ENCODE measurements around the gene CARF. TPM values are rescaled to one million over a fixed set of nuclear protein-coding genes. Genes with fewer than 3 reads are reported as not detected.
A peak's percentile ranks its signal among the peaks of the same experiment; 100 is the strongest.
"Not testable (repeated sequence)": the region's sequence is repeated elsewhere in the genome, so short reads cannot be mapped to it uniquely, and the experiment has no call there.

CARF gene, protein sequence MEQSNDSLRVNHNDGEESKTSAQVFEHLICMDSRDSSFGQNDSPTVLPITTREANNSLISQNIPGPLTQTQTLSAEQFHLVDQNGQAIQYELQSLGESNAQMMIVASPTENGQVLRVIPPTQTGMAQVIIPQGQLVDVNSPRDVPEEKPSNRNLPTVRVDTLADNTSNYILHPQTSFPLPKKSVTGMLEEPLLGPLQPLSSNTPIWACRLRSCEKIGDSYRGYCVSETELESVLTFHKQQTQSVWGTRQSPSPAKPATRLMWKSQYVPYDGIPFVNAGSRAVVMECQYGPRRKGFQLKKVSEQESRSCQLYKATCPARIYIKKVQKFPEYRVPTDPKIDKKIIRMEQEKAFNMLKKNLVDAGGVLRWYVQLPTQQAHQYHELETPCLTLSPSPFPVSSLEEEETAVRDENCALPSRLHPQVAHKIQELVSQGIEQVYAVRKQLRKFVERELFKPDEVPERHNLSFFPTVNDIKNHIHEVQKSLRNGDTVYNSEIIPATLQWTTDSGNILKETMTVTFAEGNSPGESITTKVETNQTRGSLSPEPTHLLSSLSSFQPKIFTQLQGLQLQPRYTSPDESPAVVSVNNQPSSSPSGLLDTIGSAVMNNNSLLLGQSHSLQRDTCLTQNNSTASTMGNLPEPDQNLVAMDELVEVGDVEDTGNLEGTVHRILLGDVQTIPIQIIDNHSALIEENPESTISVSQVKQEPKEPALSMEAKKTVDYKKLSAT
- total RNA-seq, result 5.2 TPM
- long read RNA-seq, partial matches to known transcripts, result 0 of 3 reads
- long read RNA-seq, other reads (novel, unspliced or antisense), result 3 of 3 reads

DNA sequence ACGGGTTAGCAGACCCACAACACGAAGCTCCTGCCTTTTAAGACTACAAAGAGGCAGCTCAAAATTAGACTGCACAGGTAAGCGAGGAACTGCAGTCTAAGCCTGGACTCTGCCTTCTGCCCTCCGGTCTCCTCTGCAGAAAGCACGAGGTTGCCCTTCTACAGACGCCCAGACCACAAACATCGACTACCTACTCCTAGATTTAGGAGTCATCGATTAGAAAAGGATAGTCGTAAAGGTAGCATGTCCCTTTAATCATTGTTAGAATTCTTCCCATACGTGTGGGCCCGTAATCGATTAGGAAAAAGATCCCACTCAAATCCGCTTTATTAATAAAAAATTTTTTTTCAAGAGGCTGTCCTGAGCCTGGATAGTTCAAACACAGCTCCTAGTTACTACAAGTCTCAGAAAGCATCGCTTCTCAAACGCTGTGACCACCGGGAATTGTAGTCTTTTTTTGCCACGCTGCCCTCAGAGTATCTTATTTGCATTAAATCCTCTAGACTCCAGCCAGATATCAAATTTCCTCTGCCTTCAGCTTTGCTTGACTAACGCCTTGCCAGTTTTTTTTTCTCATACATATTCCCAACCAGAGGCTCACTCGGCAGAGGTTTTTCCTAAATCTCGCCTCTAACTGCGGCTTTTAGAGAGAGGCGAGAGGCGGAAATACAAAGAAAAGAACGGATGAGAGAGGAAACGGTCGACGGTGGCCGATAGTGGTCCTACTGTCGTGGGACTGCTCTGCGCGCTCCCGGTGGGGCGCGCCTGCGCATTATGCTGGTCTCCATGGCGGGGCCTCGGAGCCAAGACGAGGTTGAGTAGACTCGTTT lies at the start of gene CARF, which contains the start of gene WDR12:
Gene CARF (plus strand): TSS at position 764 of the 830 bp plus-strand sequence. CDS start 29,628 bp downstream, outside the sequence.
Gene WDR12 (minus strand): TSS at position 162 of the 830 bp plus-strand sequence. CDS start 197 bp downstream, outside the sequence.
- ATAC-seq (peak; percentile 99), DNase-seq (ENCODE audit: missing footprints) (peak; percentile 97)
- intact Hi-C loops (cut with DNase I), result loop anchor here (2.0 to 5.0 kb wide), 2 partner anchors 39 to 101 kb away; partner anchors contain the start of gene NBEAL1

- intact Hi-C loops (cut with DNase I), result loop anchor here (5.0 kb wide), 1 partner anchor 283 kb away; no protein-coding TSS in a partner anchor
- ATAC-seq, result peak; percentile 87
- DNase-seq (ENCODE audit: missing footprints), result peak; percentile 66
Measured at GRCh38 chr2:202870431-202871299, 41.4 kb upstream of the CARF start.

DNA sequence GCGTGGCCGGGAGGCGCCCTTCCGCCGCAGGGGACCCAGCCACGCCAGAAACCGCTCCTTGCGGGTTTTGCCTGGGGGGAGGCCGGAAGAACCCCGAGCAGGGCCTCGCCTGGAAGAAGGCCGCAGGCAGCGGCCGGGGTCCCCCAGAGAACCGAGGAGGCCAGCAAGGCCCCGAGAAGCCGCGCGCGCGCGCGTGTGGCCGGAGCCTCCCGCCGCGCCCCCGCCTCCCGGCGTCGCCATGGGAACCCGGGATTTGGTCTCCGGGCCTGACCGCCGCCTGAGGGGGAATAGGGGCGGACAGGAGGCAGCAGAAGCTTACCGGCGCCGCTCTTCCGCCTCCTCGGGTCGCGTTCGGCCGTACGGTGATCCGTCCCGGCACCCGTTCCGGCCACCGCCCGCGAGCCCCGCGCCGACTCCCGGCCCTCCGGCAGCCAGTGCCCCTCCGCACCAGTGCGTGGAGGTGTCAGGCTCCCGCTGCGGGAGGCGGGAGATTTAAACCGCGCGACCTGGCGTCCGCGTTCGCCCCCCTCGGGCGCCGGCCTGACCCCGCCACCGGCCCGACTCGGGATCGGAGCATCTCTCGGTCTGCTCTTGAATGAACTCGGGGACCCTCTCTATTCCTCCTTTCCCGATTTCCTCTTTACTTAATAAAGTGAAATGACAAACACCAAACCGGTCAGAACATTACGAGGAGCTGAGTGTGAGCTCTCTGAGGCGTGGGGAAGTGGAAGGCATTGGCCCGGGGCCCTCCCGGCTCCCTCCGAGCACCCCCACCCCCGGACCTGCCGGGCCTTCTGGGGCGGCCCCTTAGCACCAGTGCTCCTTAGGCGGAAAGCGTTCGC lies 40.6 kb upstream of the CARF start, which contains the start of gene ICA1L:
Gene ICA1L (minus strand): TSS at position 467 of the 842 bp plus-strand sequence. CDS start 42,757 bp downstream, outside the sequence.
- intact Hi-C loops (cut with DNase I), result loop anchor here (2.0 to 5.0 kb wide), 2 partner anchors 39 to 284 kb away; partner anchors contain the start of gene WDR12

GRCh38 chr2:202877699-202878098 lies 34.4 kb upstream of the CARF start:
- ATAC-seq (no peak), DNase-seq (ENCODE audit: missing footprints) (no peak)
- intact Hi-C loops (cut with DNase I), result no loop called here

More for the DNA sequence above, 40.6 kb upstream of the CARF start, which contains the start of gene ICA1L:
- DNase-seq (ENCODE audit: missing footprints) (peak; percentile 86), ATAC-seq (peak; percentile 87)

- DNase-seq (ENCODE audit: missing footprints), result no peak
- intact Hi-C loops (cut with DNase I), result no loop called here
- no peak for ATAC-seq
Measured at GRCh38 chr2:202881570-202881969, 30.5 kb upstream of the CARF start.

GRCh38 chr2:202883987-202884675 lies 27.9 kb upstream of the CARF start:
- ATAC-seq, result no peak
- intact Hi-C loops (cut with DNase I), result no loop called here
- no peak for DNase-seq (ENCODE audit: missing footprints)

DNA sequence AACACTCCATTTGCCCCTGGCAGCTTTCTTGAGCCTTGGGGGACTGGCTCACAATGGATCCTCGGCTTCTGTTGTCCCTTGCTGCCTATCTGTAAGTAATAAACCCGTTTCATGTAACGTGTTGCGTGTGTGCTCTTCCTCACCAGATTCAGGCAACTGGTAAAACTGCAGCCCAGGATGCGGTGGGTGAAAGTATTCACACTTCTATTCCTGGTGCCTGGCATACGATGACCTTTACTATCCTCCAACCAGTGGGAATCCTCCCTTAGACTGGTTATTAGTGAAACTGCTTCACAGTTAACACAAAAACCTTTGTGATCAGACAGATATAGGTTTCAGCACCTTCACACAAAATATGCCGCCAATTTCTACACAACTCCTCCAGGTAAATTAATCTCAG lies 26.9 kb upstream of the CARF start:
- intact Hi-C loops (cut with DNase I), result no loop called here
- ATAC-seq, result no peak
- no peak for DNase-seq (ENCODE audit: missing footprints)

- intact Hi-C loops (cut with DNase I), result not testable (repeated sequence)
Measured at GRCh38 chr2:202905507-202905906, 6.6 kb upstream of the CARF start.

GRCh38 chr2:202908186-202908585 lies 3.9 kb upstream of the CARF start:
- DNase-seq (ENCODE audit: missing footprints) (no peak), ATAC-seq (no peak)
- intact Hi-C loops (cut with DNase I), result no loop called here

More at GRCh38 chr2:202905507-202905906, 6.6 kb upstream of the CARF start:
- not testable (repeated sequence) for ATAC-seq; DNase-seq (ENCODE audit: missing footprints)

- intact Hi-C loops (cut with DNase I), result loop anchor here (2.0 to 5.0 kb wide), 2 partner anchors 37 to 103 kb away; partner anchors contain the start of gene NBEAL1
- no peak for ATAC-seq
- DNase-seq (ENCODE audit: missing footprints), result no peak
Measured at GRCh38 chr2:202909394-202910192, 2.5 kb upstream of the CARF start.

GRCh38 chr2:202910250-202910649 lies 1.8 kb upstream of the CARF start:
- intact Hi-C loops (cut with DNase I), result loop anchor here (2.0 to 5.0 kb wide), 2 partner anchors 37 to 102 kb away; partner anchors contain the start of gene NBEAL1
- ATAC-seq; DNase-seq (ENCODE audit: missing footprints): not testable (repeated sequence)

DNA sequence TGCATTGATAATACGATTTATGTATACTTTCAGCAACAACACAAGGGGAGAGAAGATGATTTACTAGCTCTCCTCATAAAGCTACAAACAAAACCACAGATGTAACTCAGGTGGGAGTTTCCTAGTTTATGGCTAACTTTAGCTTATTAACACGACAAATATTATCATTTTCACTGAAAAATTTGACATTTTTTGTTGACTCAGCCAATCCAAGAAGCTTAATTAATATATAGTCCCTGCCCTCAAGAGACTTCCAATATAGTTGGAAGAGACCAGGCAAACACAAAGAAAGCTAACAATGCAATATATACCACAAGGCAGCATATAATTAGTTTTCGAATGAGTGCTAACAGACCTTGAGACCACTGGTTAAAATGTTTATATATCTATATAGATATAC lies 1.4 kb upstream of the CARF start:
- no peak for DNase-seq (ENCODE audit: missing footprints)
- ATAC-seq, result no peak
- intact Hi-C loops (cut with DNase I), result loop anchor here (2.0 to 5.0 kb wide), 2 partner anchors 38 to 102 kb away; partner anchors contain the start of gene NBEAL1

- ATAC-seq (no peak), DNase-seq (ENCODE audit: missing footprints) (no peak)
- intact Hi-C loops (cut with DNase I), result loop anchor here (2.0 to 5.0 kb wide), 2 partner anchors 38 to 101 kb away; partner anchors contain the start of gene NBEAL1
Measured at GRCh38 chr2:202911203-202911511, 918 bp upstream of the CARF start.

- intact Hi-C loops (cut with DNase I), result loop anchor here (5.0 kb wide), 1 partner anchor 100 kb away; the partner anchor contains the start of gene NBEAL1
- ATAC-seq (peak; percentile 84), DNase-seq (ENCODE audit: missing footprints) (peak; percentile 62)
Measured at GRCh38 chr2:202912342-202913201, 497 bp downstream of the CARF start.

All from Right ventricle myocardium inferior (tissue), 1 donor.